NCI-H1694 treated with DMSO at 0.1 percent for 48 hours (cell line): Measurements from ENCODE around the gene ATOSB.
A peak's percentile ranks its signal among the peaks of the same experiment; 100 is the strongest.

Source experiments
- DNase-seq: peaks from one replicate; lab custom pipeline; 2025; lab: John Stamatoyannopoulos, UW

The ATOSB gene

GRCh38 chr9:35112257-35113020 lies 3.2 kb downstream of the ATOSB start:
- no peak for DNase-seq

- DNase-seq: peak; percentile 97
These were observed 4.4 kb downstream of the ATOSB start for GRCh38 chr9:35111001-35111933.

GRCh38 chr9:35110327-35110761 lies 5.3 kb downstream of the ATOSB start:
- peak; percentile 6 for DNase-seq

- DNase-seq: no peak
These were observed 6.6 kb downstream of the ATOSB start for GRCh38 chr9:35108946-35109575.

GRCh38 chr9:35108461-35108860 lies 7.2 kb downstream of the ATOSB start:
- DNase-seq: no peak

GRCh38 chr9:35107297-35108290 lies 8.1 kb downstream of the ATOSB start:
- DNase-seq: no peak

GRCh38 chr9:35106343-35106730 lies 9.3 kb downstream of the ATOSB start:
- no peak for DNase-seq

GRCh38 chr9:35105571-35106342 lies 9.9 kb downstream of the ATOSB start:
- no peak for DNase-seq

- DNase-seq: no peak
These were observed 10.5 kb downstream of the ATOSB start for GRCh38 chr9:35105126-35105525.

- DNase-seq: no peak
These were observed 11.1 kb downstream of the ATOSB start for GRCh38 chr9:35104586-35104985.

GRCh38 chr9:35103660-35104191 lies 11.9 kb downstream of the ATOSB start:
- DNase-seq: no peak

- DNase-seq: peak; percentile 90
These were observed 12.6 kb downstream of the ATOSB start, which contains the start of gene STOML2 for GRCh38 chr9:35102769-35103659. STOML2 (minus strand) TSS chr9:35103131; CDS start chr9:35103094, 37 bp downstream.

- no peak for DNase-seq
These were observed 13.2 kb downstream of the ATOSB start for GRCh38 chr9:35102465-35102768.

- DNase-seq: no peak
These were observed 18.1 kb downstream of the ATOSB start for GRCh38 chr9:35097573-35097972.

GRCh38 chr9:35096035-35096849 lies 19.4 kb downstream of the ATOSB start, which contains the start of gene PIGO:
PIGO (minus strand) TSS chr9:35096591; CDS start chr9:35095565, 1,026 bp downstream.
- peak; percentile 87 for DNase-seq

- no peak for DNase-seq
These were observed 24.1 kb downstream of the ATOSB start for GRCh38 chr9:35091536-35091935.

- no peak for DNase-seq
These were observed 26.2 kb downstream of the ATOSB start for GRCh38 chr9:35089434-35089833.

GRCh38 chr9:35085078-35085477 lies 30.6 kb downstream of the ATOSB start:
- DNase-seq: no peak
